Activated CD8-positive, alpha-beta memory T cell treated with anti-CD3 and anti-CD28 coated beads, Interleukin-2, amount 10 ng/mL, durations not matched to agents 7 days and 5 days (primary cell): ENCODE measurements around the gene PCDH9. TPM values are rescaled to one million over a fixed set of nuclear protein-coding genes. Genes with fewer than 3 reads are reported as not detected.

Experiments used
- ATAC-seq: fragments of 150-1000 bp; cut with Tn5 transposase; one replicate; pipeline ENCODE4 v1.10.0; 2021; ENCODE audit warnings: moderate library complexity
- CTCF ChIA-PET: fragments of 350-600 bp; sonication (Branson Sonifier 250); formaldehyde crosslinking; loops from one replicate; lab custom pipeline; 2021; ENCODE audit warnings: antibody characterized with exemption; lab: Charles Lee
- DNase-seq: peaks from one replicate; pipeline ENCODE4 v3.0.0-alpha.2; 2020
- H3K27ac Mint-ChIP-seq: one replicate; pipeline ENCODE4 v1.8.0; 2021; ENCODE audit warnings: mild to moderate bottlenecking, mixed read lengths
- H3K27me3 Mint-ChIP-seq: one replicate; pipeline ENCODE4 v1.8.0; 2021; ENCODE audit warnings: mixed read lengths
- H3K36me3 Mint-ChIP-seq: one replicate; pipeline ENCODE4 v1.8.0; 2021; ENCODE audit warnings: mild to moderate bottlenecking, mixed read lengths
- H3K4me1 Mint-ChIP-seq: one replicate; pipeline ENCODE4 v1.8.0; 2021; ENCODE audit warnings: mixed read lengths
- H3K4me3 Mint-ChIP-seq: one replicate; pipeline ENCODE4 v1.8.0; 2021; ENCODE audit warnings: mild to moderate bottlenecking, moderate library complexity, mixed read lengths
- H3K9me3 Mint-ChIP-seq: one replicate; pipeline ENCODE4 v1.8.0; 2022; ENCODE audit warnings: low read depth, mixed read lengths
- total RNA-seq, 2 experiments: library from RNA; stranded (reverse); gene quantifications; one replicate each; pipeline ENCODE4 v1.2.3, GENCODE V29; 2021

The PCDH9 gene
- total RNA-seq, 2 experiments from 2014 or later: 0.14 to 0.15 TPM

GRCh38 chr13:66994097-66994496, 236.0 kb downstream of the PCDH9 start:
- no peak for DNase-seq
- CTCF ChIA-PET: no interaction called here

GRCh38 chr13:66992719-66993118, 237.4 kb downstream of the PCDH9 start:
- Mint-ChIP-seq H3K9me3 (peaks cover 3% of the 10 kb centered on the region), H3K4me1 (no peaks in the 10 kb centered on the region), H3K36me3 (no peaks in the 10 kb centered on the region), H3K27me3 (no peaks in the 10 kb centered on the region), H3K27ac (no peak overlapping the region), H3K4me3 (no peak overlapping the region)
- CTCF ChIA-PET: no interaction called here
- DNase-seq: no peak
- ATAC-seq: no peak

More at GRCh38 chr13:66994097-66994496, 236.0 kb downstream of the PCDH9 start:
- no peaks in the 10 kb centered on the region for H3K36me3 Mint-ChIP-seq
- peaks cover 3% of the 10 kb centered on the region for H3K9me3 Mint-ChIP-seq
- H3K4me3 Mint-ChIP-seq: no peak overlapping the region
- H3K4me1 Mint-ChIP-seq: no peaks in the 10 kb centered on the region
- ATAC-seq: no peak
- H3K27ac Mint-ChIP-seq: no peak overlapping the region
- no peaks in the 10 kb centered on the region for H3K27me3 Mint-ChIP-seq

GRCh38 chr13:66992183-66992582, 238.0 kb downstream of the PCDH9 start:
- Mint-ChIP-seq H3K4me3 (no peak overlapping the region), H3K36me3 (no peaks in the 10 kb centered on the region), H3K27ac (no peak overlapping the region), H3K27me3 (no peaks in the 10 kb centered on the region), H3K9me3 (peaks cover 3% of the 10 kb centered on the region), H3K4me1 (no peaks in the 10 kb centered on the region)
- DNase-seq: no peak
- CTCF ChIA-PET: no interaction called here
- no peak for ATAC-seq

GRCh38 chr13:66984241-66984640, 245.9 kb downstream of the PCDH9 start:
- CTCF ChIA-PET: no interaction called here
- peaks cover 6% of the 10 kb centered on the region for H3K9me3 Mint-ChIP-seq
- H3K4me1 Mint-ChIP-seq: no peaks in the 10 kb centered on the region
- H3K4me3 Mint-ChIP-seq: no peak overlapping the region
- H3K36me3 Mint-ChIP-seq: no peaks in the 10 kb centered on the region
- H3K27me3 Mint-ChIP-seq: no peaks in the 10 kb centered on the region
- no peak overlapping the region for H3K27ac Mint-ChIP-seq
- ATAC-seq (no peak), DNase-seq (no peak)

DNA sequence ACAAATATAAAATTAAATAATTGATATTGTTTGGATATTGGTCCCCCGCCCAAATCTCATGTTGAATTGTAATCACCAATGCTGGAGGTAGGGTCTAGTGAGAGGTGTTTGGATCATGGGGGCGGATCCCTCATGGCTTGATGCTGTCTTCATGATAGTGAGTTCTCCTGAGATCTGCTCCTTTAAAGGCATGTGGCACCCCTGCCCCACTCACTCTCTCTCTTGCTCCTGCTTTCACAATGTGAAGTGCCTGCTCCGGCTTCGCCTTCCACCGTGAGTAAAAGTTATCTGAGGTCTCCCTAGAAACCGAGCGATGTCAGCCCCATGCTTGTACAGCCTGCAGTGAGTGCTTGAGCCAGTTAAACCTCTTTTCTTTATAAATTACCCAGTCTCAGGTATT, 248.2 kb downstream of the PCDH9 start:
- CTCF ChIA-PET: no interaction called here
- Mint-ChIP-seq H3K36me3 (no peaks in the 10 kb centered on the region), H3K27ac (no peak overlapping the region), H3K27me3 (no peaks in the 10 kb centered on the region), H3K4me3 (no peak overlapping the region), H3K4me1 (no peaks in the 10 kb centered on the region), H3K9me3 (peaks cover 3% of the 10 kb centered on the region)
- ATAC-seq (no peak), DNase-seq (no peak)

- no peak overlapping the region for H3K4me3 Mint-ChIP-seq
- H3K36me3 Mint-ChIP-seq: no peaks in the 10 kb centered on the region
- H3K4me1 Mint-ChIP-seq: no peaks in the 10 kb centered on the region
- no peaks in the 10 kb centered on the region for H3K27me3 Mint-ChIP-seq
- no peak overlapping the region for H3K27ac Mint-ChIP-seq
- peaks cover 2% of the 10 kb centered on the region for H3K9me3 Mint-ChIP-seq
- ATAC-seq (no peak), DNase-seq (no peak)
- CTCF ChIA-PET: no interaction called here
Observed at GRCh38 chr13:66977161-66977560, 253.0 kb downstream of the PCDH9 start.

DNA sequence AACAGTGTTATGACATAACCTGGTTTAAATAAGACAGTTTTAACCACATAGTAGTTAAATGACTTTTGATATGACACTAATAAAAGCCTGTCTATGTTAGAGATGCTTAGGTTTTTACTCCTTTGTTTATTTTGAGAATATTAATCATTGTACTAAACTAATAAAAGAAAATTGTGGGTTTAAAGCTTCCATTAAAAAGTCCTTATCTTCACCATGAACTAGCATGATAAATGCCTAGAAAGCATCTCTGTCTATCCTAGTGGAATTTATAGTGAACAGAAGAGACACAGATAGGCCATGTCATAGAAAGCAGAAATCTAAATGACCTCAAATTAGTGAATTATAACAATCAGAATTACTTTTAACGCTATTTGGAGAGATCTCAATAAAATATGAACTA, 255.2 kb downstream of the PCDH9 start:
- ATAC-seq (no peak), DNase-seq (no peak)
- H3K4me1 Mint-ChIP-seq: no peaks in the 10 kb centered on the region
- no peaks in the 10 kb centered on the region for H3K36me3 Mint-ChIP-seq
- CTCF ChIA-PET: no interaction called here
- H3K9me3 Mint-ChIP-seq: peaks cover 2% of the 10 kb centered on the region
- no peak overlapping the region for H3K4me3 Mint-ChIP-seq
- no peak overlapping the region for H3K27ac Mint-ChIP-seq
- no peaks in the 10 kb centered on the region for H3K27me3 Mint-ChIP-seq

- CTCF ChIA-PET: no interaction called here
- no peaks in the 10 kb centered on the region for H3K36me3 Mint-ChIP-seq
- H3K4me1 Mint-ChIP-seq: no peaks in the 10 kb centered on the region
- no peak overlapping the region for H3K27ac Mint-ChIP-seq
- no peaks in the 10 kb centered on the region for H3K27me3 Mint-ChIP-seq
- no peak overlapping the region for H3K4me3 Mint-ChIP-seq
- ATAC-seq (no peak), DNase-seq (no peak)
- H3K9me3 Mint-ChIP-seq: peaks cover 2% of the 10 kb centered on the region
Observed at GRCh38 chr13:66974174-66974573, 256.0 kb downstream of the PCDH9 start.

- CTCF ChIA-PET: no interaction called here
- Mint-ChIP-seq H3K4me1 (no peaks in the 10 kb centered on the region), H3K27ac (no peak overlapping the region), H3K27me3 (no peaks in the 10 kb centered on the region), H3K4me3 (no peak overlapping the region), H3K36me3 (no peaks in the 10 kb centered on the region), H3K9me3 (peaks cover 6% of the 10 kb centered on the region)
- ATAC-seq: no peak
- no peak for DNase-seq
Observed at GRCh38 chr13:66972659-66973058, 257.5 kb downstream of the PCDH9 start.

DNA sequence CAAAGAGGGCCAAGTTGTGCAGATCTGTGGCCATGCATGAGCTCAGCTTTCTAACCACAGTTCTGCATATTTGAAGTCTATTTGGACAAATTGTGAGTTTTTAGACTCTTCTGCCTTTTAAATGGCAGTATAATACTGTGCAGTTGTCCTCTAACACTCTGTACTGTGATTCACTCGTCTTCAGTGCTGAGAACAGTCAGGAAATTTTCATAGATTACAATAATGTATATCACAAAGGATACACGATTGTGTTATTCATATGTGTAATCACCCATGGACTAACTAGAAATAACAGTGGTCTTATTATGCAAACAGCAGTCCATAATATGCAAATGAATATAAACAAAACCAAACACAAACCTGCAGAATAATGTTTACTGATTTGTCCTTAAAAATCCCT, 259.1 kb downstream of the PCDH9 start:
- Mint-ChIP-seq H3K27me3 (no peaks in the 10 kb centered on the region), H3K27ac (no peak overlapping the region), H3K9me3 (peaks cover 6% of the 10 kb centered on the region), H3K36me3 (no peaks in the 10 kb centered on the region), H3K4me1 (no peaks in the 10 kb centered on the region), H3K4me3 (no peak overlapping the region)
- no peak for ATAC-seq
- DNase-seq: no peak
- CTCF ChIA-PET: no interaction called here

- CTCF ChIA-PET: no interaction called here
- H3K4me3 Mint-ChIP-seq: no peak overlapping the region
- no peaks in the 10 kb centered on the region for H3K4me1 Mint-ChIP-seq
- peaks cover 4% of the 10 kb centered on the region for H3K9me3 Mint-ChIP-seq
- H3K36me3 Mint-ChIP-seq: no peaks in the 10 kb centered on the region
- H3K27ac Mint-ChIP-seq: no peak overlapping the region
- no peaks in the 10 kb centered on the region for H3K27me3 Mint-ChIP-seq
- DNase-seq (no peak), ATAC-seq (no peak)
Observed at GRCh38 chr13:66969291-66969690, 260.8 kb downstream of the PCDH9 start.

DNA sequence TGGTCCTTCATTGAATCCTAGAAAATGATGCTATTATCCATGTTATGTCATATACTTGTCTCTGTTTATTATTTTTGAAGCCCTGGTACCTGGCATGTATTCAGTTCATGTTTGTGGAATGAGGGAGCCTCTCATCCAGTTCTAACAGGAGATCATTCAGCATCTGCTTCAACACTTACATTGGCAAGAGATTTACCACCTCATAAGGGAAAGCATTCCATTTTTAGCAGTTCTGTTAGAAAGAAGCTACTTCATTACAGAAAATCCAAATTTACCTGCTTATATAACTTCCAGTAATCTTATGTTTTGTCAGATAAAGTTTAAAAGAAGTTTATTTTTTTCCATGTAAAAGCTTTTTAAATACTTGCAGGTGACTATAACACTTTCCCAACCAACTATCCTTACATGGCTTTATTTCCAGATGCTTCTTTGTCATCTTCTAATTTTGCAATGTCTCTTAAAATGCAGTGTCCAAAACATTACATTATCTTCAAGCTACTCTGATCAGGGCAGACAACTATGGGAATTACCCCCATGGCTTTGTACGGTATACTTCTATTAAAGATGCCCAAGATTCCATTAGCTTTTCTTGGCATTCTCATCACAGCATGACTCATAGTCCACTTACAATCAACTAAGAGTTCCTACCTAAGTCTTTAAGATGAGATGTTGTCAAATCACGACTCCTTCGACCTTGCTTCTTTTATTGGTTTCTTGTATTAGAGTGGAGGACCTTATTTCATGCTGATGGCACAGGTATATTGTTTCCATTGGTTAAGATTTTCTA, 262.1 kb downstream of the PCDH9 start:
- CTCF ChIA-PET: no interaction called here
- no peak for DNase-seq

DNA sequence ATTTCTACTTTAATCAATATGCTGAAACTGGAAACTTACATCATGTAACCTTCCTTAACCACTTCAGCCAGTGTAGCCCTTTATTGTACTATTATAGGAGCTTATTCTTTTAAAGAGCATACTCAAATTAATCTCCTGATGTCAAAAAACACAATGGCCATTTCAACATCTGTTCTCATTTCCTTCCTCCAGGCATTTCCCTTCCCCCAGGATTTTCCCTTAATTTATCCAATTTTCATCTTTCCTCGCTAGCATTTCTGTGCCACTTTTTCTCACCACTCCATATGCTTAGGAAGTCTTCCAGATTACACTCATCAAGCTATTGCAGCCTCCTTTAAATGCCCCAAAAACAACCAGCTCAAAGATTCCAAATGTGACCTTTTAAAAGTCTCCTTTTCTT, 265.0 kb downstream of the PCDH9 start:
- no peak overlapping the region for H3K27ac Mint-ChIP-seq
- DNase-seq (no peak), ATAC-seq (no peak)
- no peak overlapping the region for H3K4me3 Mint-ChIP-seq
- H3K36me3 Mint-ChIP-seq: no peaks in the 10 kb centered on the region
- CTCF ChIA-PET: no interaction called here
- H3K27me3 Mint-ChIP-seq: no peaks in the 10 kb centered on the region
- no peaks in the 10 kb centered on the region for H3K4me1 Mint-ChIP-seq
- H3K9me3 Mint-ChIP-seq: peaks cover 4% of the 10 kb centered on the region

More for the DNA sequence above, 262.1 kb downstream of the PCDH9 start:
- H3K9me3 Mint-ChIP-seq: peaks cover 4% of the 10 kb centered on the region
- ATAC-seq: no peak
- no peak overlapping the region for H3K27ac Mint-ChIP-seq
- no peaks in the 10 kb centered on the region for H3K4me1 Mint-ChIP-seq
- no peaks in the 10 kb centered on the region for H3K27me3 Mint-ChIP-seq
- H3K36me3 Mint-ChIP-seq: no peaks in the 10 kb centered on the region
- no peak overlapping the region for H3K4me3 Mint-ChIP-seq

DNA sequence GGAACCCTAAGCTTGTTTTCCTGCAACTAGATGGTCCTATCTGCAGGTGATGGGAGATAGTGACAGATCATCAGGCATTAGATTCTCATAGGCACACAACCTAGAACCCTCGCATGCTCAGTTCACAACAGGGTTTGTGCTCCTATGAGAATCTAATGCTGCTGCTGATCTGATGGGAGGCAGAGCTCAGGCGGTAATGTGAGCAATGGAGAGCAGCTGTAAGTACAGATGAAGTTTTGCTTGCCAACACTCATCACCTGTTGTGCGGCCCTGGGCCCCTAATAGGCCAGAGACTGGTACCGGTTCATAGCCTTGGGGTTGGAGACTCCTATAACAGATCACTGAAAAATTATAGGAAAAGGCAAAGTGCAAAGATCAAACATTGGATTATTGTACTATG, 267.2 kb downstream of the PCDH9 start:
- Mint-ChIP-seq H3K27ac (no peak overlapping the region), H3K9me3 (no peaks in the 10 kb centered on the region), H3K36me3 (no peaks in the 10 kb centered on the region), H3K4me3 (no peak overlapping the region), H3K4me1 (no peaks in the 10 kb centered on the region), H3K27me3 (no peaks in the 10 kb centered on the region)
- ATAC-seq (no peak), DNase-seq (no peak)
- CTCF ChIA-PET: no interaction called here
